ENCODE measurements around the gene SLC16A10.
"Not testable (repeated sequence)": the region's sequence is repeated elsewhere in the genome, so short reads cannot be mapped to it uniquely, and the experiment has no call there.

Gene SLC16A10

DNA sequence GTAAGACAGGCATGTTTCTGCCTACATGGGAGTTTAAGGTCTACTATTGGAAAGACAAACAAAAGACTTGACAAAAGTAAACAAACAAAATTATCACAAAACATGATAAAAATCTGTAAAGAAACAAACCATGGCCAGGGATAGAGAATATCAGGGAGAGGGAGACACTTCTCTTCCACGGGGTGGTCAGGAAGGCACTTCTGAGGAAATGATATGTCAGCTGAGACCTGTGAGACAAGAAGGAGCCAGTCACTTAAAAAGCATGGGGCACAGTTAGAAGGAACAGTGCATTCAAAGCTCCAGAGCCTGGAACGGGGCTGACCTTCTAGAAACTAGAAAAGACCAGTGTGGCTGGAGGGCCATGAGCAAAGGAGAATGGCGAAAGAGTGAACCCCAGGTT, 35.1 kb upstream of the SLC16A10 start:
- H3K4me3 ChIP-seq (replicated peaks in 1 of 2; ENCODE audit: low read depth in 2 of 2, low read length in 2 of 2) = no peak overlapping the region
- DNase-seq (ENCODE audit: low read depth in 2 of 2) = no peak
- TF ChIP-seq, protein P1, sequence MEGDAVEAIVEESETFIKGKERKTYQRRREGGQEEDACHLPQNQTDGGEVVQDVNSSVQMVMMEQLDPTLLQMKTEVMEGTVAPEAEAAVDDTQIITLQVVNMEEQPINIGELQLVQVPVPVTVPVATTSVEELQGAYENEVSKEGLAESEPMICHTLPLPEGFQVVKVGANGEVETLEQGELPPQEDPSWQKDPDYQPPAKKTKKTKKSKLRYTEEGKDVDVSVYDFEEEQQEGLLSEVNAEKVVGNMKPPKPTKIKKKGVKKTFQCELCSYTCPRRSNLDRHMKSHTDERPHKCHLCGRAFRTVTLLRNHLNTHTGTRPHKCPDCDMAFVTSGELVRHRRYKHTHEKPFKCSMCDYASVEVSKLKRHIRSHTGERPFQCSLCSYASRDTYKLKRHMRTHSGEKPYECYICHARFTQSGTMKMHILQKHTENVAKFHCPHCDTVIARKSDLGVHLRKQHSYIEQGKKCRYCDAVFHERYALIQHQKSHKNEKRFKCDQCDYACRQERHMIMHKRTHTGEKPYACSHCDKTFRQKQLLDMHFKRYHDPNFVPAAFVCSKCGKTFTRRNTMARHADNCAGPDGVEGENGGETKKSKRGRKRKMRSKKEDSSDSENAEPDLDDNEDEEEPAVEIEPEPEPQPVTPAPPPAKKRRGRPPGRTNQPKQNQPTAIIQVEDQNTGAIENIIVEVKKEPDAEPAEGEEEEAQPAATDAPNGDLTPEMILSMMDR (IDR thresholded peaks at IDR 0.05; ENCODE audit: low read depth, low read length) = no peak

DNA sequence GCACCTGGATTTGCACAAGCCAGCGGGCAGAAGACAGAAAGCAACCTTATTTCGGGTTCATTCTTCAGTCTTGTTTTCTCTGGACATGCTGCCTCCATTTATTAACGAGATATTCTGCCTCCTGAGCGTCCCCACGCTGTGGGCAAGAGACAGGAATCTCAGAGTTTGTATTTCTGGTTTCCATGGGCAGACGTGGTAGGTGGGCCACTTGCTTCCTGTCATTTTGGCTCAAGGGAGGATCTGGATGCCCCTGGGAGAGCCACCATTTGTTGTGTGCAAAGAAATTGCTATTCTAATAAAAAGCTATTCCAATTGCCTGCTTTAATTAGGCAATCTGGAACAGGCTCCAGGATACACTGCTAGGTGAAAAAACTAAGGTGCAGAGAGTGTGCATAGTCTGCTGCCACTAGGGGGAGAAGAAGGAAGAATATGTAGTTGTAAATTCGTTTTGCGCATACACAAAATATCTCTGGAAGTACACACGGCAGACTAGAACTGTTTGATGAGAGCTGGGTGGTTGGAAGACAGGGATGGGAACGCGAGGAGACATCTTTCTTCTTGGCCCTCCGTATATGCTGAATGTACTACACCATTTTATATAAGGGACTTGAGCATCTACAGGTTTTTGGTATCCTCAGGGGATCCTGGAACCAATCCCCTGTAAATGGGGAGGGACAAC, 30.1 kb upstream of the SLC16A10 start:
- peak; percentile 60 to 67 for DNase-seq (ENCODE audit: low read depth in 2 of 2)
- TF ChIP-seq, protein P1 (IDR thresholded peaks at IDR 0.05; ENCODE audit: low read depth, low read length) = peak; percentile 70
- no peak overlapping the region for H3K4me3 ChIP-seq (replicated peaks in 1 of 2; ENCODE audit: low read depth in 2 of 2, low read length in 2 of 2)

DNA sequence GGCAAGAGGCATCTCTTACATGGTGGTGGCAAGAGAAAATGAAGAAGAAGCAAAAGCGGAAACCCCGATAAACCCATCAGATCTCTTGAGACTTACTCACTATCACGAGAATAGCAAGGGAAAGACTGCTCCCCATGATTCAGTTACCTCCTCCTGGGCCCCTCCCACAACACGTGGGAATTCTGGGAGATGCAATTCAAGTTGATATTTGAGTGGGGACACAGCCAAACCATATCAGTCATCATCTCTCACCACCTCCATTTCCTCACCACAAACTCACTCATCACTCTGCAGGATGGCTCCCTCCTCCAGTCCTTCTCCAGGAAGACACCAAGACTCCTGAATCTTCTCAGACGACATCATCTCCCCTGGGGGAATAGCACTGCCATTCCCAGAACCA, 25.8 kb upstream of the SLC16A10 start:
- no peak overlapping the region for H3K4me3 ChIP-seq (replicated peaks in 1 of 2; ENCODE audit: low read depth in 2 of 2, low read length in 2 of 2)
- peak in 1 of 2 donors; percentile 29 for DNase-seq (ENCODE audit: low read depth in 2 of 2)
- TF ChIP-seq, protein P1 (IDR thresholded peaks at IDR 0.05; ENCODE audit: low read depth, low read length) = no peak

DNA sequence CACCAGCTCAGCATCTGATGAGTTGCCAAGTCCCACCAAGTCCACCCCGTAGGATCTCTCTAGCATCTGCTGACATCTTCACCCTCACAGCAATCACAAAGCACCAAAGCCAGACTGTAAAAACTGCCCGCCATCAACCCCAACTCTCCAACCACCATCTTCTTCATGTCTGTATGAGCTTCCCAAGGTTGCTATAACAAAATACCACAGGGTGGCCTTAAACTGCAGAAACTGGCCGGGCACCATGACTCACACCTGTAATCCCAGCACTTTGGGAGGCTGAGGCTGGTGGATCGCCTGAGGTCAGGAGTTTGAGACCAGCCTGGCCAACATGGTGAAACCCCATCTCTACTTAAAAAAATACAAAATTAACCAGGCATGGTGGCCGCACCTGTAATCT, 25.3 kb upstream of the SLC16A10 start:
- H3K4me3 ChIP-seq (replicated peaks in 1 of 2; ENCODE audit: low read depth in 2 of 2, low read length in 2 of 2); DNase-seq (ENCODE audit: low read depth in 2 of 2): not testable (repeated sequence)

DNA sequence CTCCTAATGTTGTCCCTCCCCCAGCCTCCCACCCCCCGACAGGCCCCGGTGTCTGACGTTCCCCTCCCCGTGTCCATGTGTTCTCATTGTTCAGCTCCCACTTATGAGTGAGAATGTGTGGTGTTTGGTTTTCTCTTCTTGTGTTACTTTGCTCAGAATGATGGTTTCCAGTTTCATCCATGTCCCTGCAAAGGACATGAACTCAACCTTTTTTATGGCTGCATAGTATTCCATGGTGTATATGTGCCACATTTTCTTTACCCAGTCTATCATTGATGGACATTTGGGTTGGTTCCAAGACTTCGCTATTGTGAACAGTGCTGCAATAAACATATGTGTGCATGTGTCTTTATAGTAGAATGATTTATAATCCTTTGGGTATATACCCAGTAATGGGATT, 24.4 kb upstream of the SLC16A10 start:
- not testable (repeated sequence) for H3K4me3 ChIP-seq (replicated peaks in 1 of 2; ENCODE audit: low read depth in 2 of 2, low read length in 2 of 2); DNase-seq (ENCODE audit: low read depth in 2 of 2)

DNA sequence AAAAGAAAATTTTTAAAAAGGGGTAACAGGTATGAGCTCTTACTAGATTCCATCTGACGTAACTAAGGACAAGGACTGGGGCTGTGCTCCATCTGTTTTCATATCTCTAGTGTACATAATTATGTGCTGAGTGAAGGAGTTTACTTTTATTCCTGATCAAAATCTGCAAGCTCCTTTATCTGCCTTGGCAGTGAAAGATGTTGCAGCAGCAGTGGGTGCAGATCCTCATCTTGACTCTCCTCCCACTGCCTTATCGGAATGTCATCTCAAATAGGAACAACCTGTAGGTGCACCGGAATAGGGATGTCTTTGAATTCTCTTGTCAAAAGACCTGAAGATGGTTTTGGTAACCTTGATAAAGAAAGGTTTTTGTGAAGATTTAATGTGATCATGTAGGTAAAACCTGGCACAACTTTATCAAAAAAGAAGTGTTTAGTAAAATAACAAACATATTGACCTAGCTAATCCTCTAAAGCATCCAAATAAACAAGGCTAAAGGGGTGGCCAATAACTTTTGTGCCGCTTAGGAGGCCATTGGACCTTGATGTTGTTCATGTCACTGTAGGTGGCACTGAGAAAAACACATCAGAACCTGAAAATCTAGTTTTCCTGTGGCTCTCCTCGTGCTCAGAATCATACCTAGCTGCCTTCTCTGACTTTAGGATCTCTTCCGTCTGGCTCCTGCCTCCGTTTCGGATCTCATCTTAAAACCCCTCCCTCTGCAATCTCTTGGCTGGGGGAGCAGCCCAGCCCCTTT, 19.0 kb upstream of the SLC16A10 start:
- H3K4me3 ChIP-seq (replicated peaks in 1 of 2; ENCODE audit: low read depth in 2 of 2, low read length in 2 of 2) = no peak overlapping the region
- DNase-seq (ENCODE audit: low read depth in 2 of 2) = no peak
- TF ChIP-seq, protein P1 (IDR thresholded peaks at IDR 0.05; ENCODE audit: low read depth, low read length) = no peak

DNA sequence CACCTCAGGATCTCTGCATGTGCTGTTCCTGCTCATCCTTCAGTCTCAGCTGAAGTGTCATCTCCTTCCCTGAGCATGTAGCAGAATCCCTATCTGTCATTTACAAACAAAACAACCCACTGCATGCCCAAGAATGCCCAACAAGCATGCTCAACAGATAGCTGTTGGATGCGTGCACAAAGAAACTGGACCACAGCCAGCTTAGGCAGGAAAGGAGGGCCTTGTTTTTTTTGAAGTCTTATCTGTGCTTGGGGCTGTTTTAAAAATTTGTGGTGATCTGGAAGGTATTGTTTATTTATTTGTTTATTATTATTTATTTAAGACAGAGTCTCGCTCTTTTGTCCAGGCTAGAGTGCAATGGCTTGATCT, 18.5 kb upstream of the SLC16A10 start:
- DNase-seq (ENCODE audit: low read depth in 2 of 2) = no peak
- TF ChIP-seq, protein P1 (IDR thresholded peaks at IDR 0.05; ENCODE audit: low read depth, low read length) = no peak
- no peak overlapping the region for H3K4me3 ChIP-seq (replicated peaks in 1 of 2; ENCODE audit: low read depth in 2 of 2, low read length in 2 of 2)

Data from cardiac fibroblast (primary cell).